Colonic mucosa (tissue), 4 donors: Measurements from ENCODE around the gene UBAC2. TPM values are rescaled to one million over a fixed set of nuclear protein-coding genes. Genes with fewer than 3 reads are reported as not detected.

ENCODE experiments used
- DNase-seq: peaks from one replicate; pipeline ENCODE4 v3.0.0-alpha.2; 2020
- H3K27ac ChIP-seq: fragments of 200-600 bp; one replicate; pipeline ENCODE4 v1.8.0; 2021
- H3K27me3 ChIP-seq: fragments of 200-600 bp; one replicate; pipeline ENCODE4 v1.8.0; 2021
- H3K36me3 ChIP-seq: fragments of 200-600 bp; one replicate; pipeline ENCODE4 v1.8.0; 2021
- H3K4me1 ChIP-seq: fragments of 200-600 bp; one replicate; pipeline ENCODE4 v1.8.0; 2021; ENCODE audit warnings: mild to moderate bottlenecking
- H3K4me3 ChIP-seq: fragments of 200-600 bp; one replicate; pipeline ENCODE4 v1.8.0; 2021
- H3K9ac ChIP-seq, 2 donors: one replicate each; pipeline ENCODE4 v1.7.0; 2013; ENCODE audit warnings: control low read depth in 2 of 2, low read depth in 2 of 2, low read length in 2 of 2
- H3K9me3 ChIP-seq: fragments of 200-600 bp; one replicate; pipeline ENCODE4 v1.8.0; 2021
- CTCF ChIP-seq: fragments of 200-600 bp; IDR thresholded peaks from one replicate; pipeline ENCODE4 v1.8.0; 2022; ENCODE audit warnings: antibody characterized with exemption, mild to moderate bottlenecking
- intact Hi-C: fragments of 100-400 bp; cut with DNase I; formaldehyde crosslinking; loops from one replicate; pipeline ENCODE4 v1.14.1; 2022
- total RNA-seq, 2 donors: library from RNA; stranded (reverse); fragmentation: NEBNext Ultra II Directional in 1 of 2; extraction: Animal tissue kit (Norgen Biotek cat#: 25700) in 1 of 2; gene quantifications; one replicate each; pipeline ENCODE4 v1.2.1, GENCODE V29; 2021
- donor health status: healthy.
- donor health status: DM: no; HTN: no; CAD: no.
- donor health status: DM: no; HTN: no; CAD: no.

The UBAC2 gene
- total RNA-seq, 2 donors from 2014 or later: 67.6 to 88.4 TPM

DNA sequence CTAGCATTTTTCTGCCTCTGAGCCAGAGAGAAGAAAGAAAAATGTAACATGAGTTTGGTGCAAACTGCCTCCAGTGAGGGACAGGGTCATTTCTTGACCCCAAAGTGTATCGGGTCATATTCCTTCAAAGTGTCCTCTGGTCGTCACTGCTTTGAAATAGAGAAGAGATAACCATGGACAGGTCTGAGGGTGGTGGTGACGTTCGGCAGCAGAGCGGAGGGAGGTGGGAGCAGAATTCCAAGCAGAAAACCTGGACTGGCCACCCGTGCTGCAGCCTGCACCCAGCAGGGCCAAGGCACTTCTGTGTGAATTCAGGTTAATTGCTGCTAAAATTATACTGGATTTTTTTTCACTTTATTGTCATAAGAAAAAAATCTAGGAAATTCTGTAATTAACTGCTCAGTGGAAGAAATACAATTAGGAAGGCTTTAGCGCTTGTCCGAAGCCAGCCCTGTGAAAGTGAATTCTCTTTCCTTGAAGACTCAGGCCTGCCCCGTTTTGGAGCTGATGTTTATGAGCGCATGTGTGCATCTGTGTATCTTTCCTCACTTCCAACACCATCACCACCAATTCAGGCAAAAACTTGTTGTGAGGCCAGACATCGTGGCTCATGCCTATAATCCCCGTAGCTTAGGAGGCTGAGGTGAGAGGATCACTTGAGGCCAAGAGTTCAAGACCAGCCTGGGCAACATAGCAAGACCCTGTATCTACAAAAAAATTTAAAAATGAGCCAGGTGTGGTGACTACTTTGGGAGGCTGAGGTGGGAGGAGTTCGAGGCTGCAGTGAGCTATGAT, 37.9 kb upstream of the UBAC2 start:
- no peak overlapping the region for H3K9ac ChIP-seq
- no peaks in the 10 kb centered on the region for H3K36me3 ChIP-seq
- no peak for TF ChIP-seq CTCF
- H3K4me1 ChIP-seq: no peaks in the 10 kb centered on the region
- DNase-seq: no peak
- intact Hi-C loops: no loop called here
- no peaks in the 10 kb centered on the region for H3K27me3 ChIP-seq
- no peak overlapping the region for H3K27ac ChIP-seq
- H3K4me3 ChIP-seq: no peak overlapping the region
- no peaks in the 10 kb centered on the region for H3K9me3 ChIP-seq

DNA sequence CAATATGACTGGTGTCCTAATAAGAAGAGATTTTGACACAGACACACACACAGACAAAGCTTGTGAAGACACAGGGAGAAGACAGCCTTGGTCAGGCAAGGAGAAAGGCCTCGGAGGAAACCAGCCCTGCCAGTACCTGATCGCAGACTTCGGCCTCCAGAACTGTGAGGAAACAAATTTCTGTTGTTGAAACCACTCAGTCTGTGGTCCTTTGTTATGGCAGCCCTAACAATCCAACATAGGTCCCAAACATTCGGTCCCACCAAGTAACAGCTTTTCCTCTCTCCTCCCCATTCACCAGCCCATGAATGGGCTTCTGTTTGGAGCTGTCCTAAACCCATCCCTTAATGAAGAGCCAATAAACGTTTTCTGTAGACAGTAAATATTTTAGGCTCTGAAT, 36.4 kb upstream of the UBAC2 start:
- Histone ChIP-seq H3K36me3 (no peaks in the 10 kb centered on the region), H3K27ac (no peak overlapping the region), H3K4me1 (no peaks in the 10 kb centered on the region), H3K9me3 (no peaks in the 10 kb centered on the region), H3K4me3 (no peak overlapping the region), H3K27me3 (no peaks in the 10 kb centered on the region), H3K9ac (no peak overlapping the region)
- TF ChIP-seq CTCF: no peak
- intact Hi-C loops: no loop called here
- no peak for DNase-seq

- H3K36me3 ChIP-seq: no peaks in the 10 kb centered on the region
- H3K27ac ChIP-seq: no peak overlapping the region
- no peaks in the 10 kb centered on the region for H3K4me1 ChIP-seq
- H3K9ac ChIP-seq: no peak overlapping the region
- DNase-seq: no peak
- no peaks in the 10 kb centered on the region for H3K9me3 ChIP-seq
- no peaks in the 10 kb centered on the region for H3K27me3 ChIP-seq
- no peak for TF ChIP-seq CTCF
- intact Hi-C loops: no loop called here
- no peak overlapping the region for H3K4me3 ChIP-seq
These were observed 34.7 kb upstream of the UBAC2 start for GRCh38 chr13:99165753-99166587.

- no peak for DNase-seq
- Histone ChIP-seq H3K27me3 (no peaks in the 10 kb centered on the region), H3K9me3 (no peaks in the 10 kb centered on the region), H3K4me3 (no peak overlapping the region), H3K27ac (no peak overlapping the region), H3K4me1 (no peaks in the 10 kb centered on the region), H3K36me3 (no peaks in the 10 kb centered on the region), H3K9ac (no peak overlapping the region)
- intact Hi-C loops: no loop called here
- TF ChIP-seq CTCF: no peak
These were observed 27.7 kb upstream of the UBAC2 start for GRCh38 chr13:99172951-99173350.

- Histone ChIP-seq H3K4me1 (no peaks in the 10 kb centered on the region), H3K4me3 (no peak overlapping the region), H3K9ac (no peak overlapping the region), H3K36me3 (no peaks in the 10 kb centered on the region), H3K27me3 (no peaks in the 10 kb centered on the region), H3K27ac (no peak overlapping the region), H3K9me3 (no peaks in the 10 kb centered on the region)
- intact Hi-C loops: no loop called here
- TF ChIP-seq CTCF: no peak
- no peak for DNase-seq
These were observed 27.0 kb upstream of the UBAC2 start for GRCh38 chr13:99173606-99174005.
